H1 (cell line): Measurements from ENCODE around the gene RPL31.

Experiments
- CHD2 ChIP-seq: IDR thresholded peaks from 2 replicates; pipeline ENCODE4 v1.6.1; 2012; ENCODE audit warnings: low read length, improper control_type of control experiment
- CTCF ChIP-seq, 3 experiments: IDR thresholded peaks; 1 replicate in 2 of 3; 2 replicates in 1 of 3; pipeline versions ENCODE4 v1.5.1 to v1.6.1; 2011; ENCODE audit warnings: low read length in 3 of 3, mild to moderate bottlenecking in 3 of 3, inconsistent platforms in 2 of 3, low read depth in 1 of 3, moderate library complexity in 1 of 3; ENCODE audit not compliant: insufficient read depth in 1 of 3; ENCODE audit errors: control extremely low read depth in 1 of 3
- HDAC6 ChIP-seq: IDR thresholded peaks from one replicate; pipeline ENCODE4 v1.7.1; 2012; ENCODE audit warnings: low read depth, mild to moderate bottlenecking, inconsistent platforms, low read length, moderate library complexity
- NRF1 ChIP-seq: IDR thresholded peaks from 2 replicates; pipeline ENCODE4 v1.6.1; 2011; ENCODE audit warnings: mild to moderate bottlenecking, low read depth, low read length, improper control_type of control experiment
- POLR2A ChIP-seq, 2 experiments: IDR thresholded peaks; 1 replicate in 1 of 2; 2 replicates in 1 of 2; pipeline ENCODE4 v1.6.1; 2011; ENCODE audit warnings: low read depth in 2 of 2, low read length in 2 of 2, mild to moderate bottlenecking in 2 of 2; ENCODE audit errors: control extremely low read depth in 1 of 2

GRCh38 chr2:100965596-100965995 is 36.5 kb upstream of the RPL31 start:
- TF ChIP-seq CTCF (IDR thresholded peaks at IDR 0.05; ENCODE audit: control extremely low read depth in 1 of 3, insufficient read depth in 1 of 3, low read depth in 1 of 3, low read length in 3 of 3) = no peak
- TF ChIP-seq POLR2A (IDR thresholded peaks at IDR 0.05; ENCODE audit: control extremely low read depth in 1 of 2, low read depth in 2 of 2, low read length in 2 of 2) = no peak
- no peak for TF ChIP-seq CHD2
- TF ChIP-seq NRF1 = no peak
- no peak for TF ChIP-seq HDAC6
